Effector memory CD8-positive, alpha-beta T cell (primary cell): ENCODE data around the gene MPL.

Source experiments
- ATAC-seq: fragments of 150-1000 bp; cut with Tn5 transposase; replicated peaks from 2 replicates; pipeline ENCODE4 v1.10.0; 2021; ENCODE audit warnings: mild to moderate bottlenecking, moderate library complexity
- DNase-seq, 3 experiments: peaks; one replicate each; pipeline ENCODE4 v3.0.0; 2021
- H3K27ac Mint-ChIP-seq, 2 donors: one replicate each; pipeline ENCODE4 v1.8.0; 2022; ENCODE audit warnings: mild to moderate bottlenecking in 2 of 2, mixed read lengths in 2 of 2, moderate library complexity in 2 of 2
- H3K27me3 Mint-ChIP-seq, 2 donors: one replicate each; pipeline ENCODE4 v1.8.0; 2022; ENCODE audit warnings: mixed read lengths in 2 of 2
- H3K36me3 Mint-ChIP-seq: one replicate; pipeline ENCODE4 v1.8.0; 2022; ENCODE audit warnings: mild to moderate bottlenecking, moderate library complexity, mixed read lengths; ENCODE audit not compliant: insufficient read depth
- H3K4me1 Mint-ChIP-seq, 2 donors: one replicate each; pipeline ENCODE4 v1.8.0; 2022; ENCODE audit warnings: low read depth in 2 of 2, mixed read lengths in 2 of 2
- H3K4me3 Mint-ChIP-seq, 2 donors: one replicate each; pipeline ENCODE4 v1.8.0; 2022; ENCODE audit warnings: mild to moderate bottlenecking in 2 of 2, mixed read lengths in 2 of 2, moderate library complexity in 2 of 2
- H3K9me3 Mint-ChIP-seq, 2 donors: one replicate each; pipeline ENCODE4 v1.8.0; 2022; ENCODE audit warnings: mixed read lengths in 2 of 2

The MPL gene

GRCh38 chr1:43370564-43370963 is 32.9 kb downstream of the MPL start:
- Mint-ChIP-seq H3K9me3 (no peaks in the 10 kb centered on the region), H3K27me3 (no peaks in the 10 kb centered on the region), H3K36me3 (peaks cover 20% of the 10 kb centered on the region), H3K4me1 (peaks cover 20 to 30% of the 10 kb centered on the region in 2 donors), H3K4me3 (no peak overlapping the region), H3K27ac (peak overlapping the region in 1 of 2 donors; percentile 3)
- ATAC-seq: no peak
- DNase-seq: no peak

GRCh38 chr1:43372172-43372571 is 34.6 kb downstream of the MPL start:
- DNase-seq (no peak), ATAC-seq (no peak)
- Mint-ChIP-seq H3K9me3 (no peaks in the 10 kb centered on the region), H3K27ac (no peak overlapping the region), H3K4me1 (peaks cover 10 to 15% of the 10 kb centered on the region in 2 donors), H3K4me3 (no peak overlapping the region), H3K36me3 (peaks cover 14% of the 10 kb centered on the region), H3K27me3 (no peaks in the 10 kb centered on the region)

- Mint-ChIP-seq H3K36me3 (peaks cover 9% of the 10 kb centered on the region), H3K9me3 (no peaks in the 10 kb centered on the region), H3K27me3 (no peaks in the 10 kb centered on the region), H3K4me3 (no peak overlapping the region), H3K27ac (no peak overlapping the region), H3K4me1 (peaks cover 6 to 11% of the 10 kb centered on the region in 2 donors)
- DNase-seq (no peak), ATAC-seq (no peak)
Observed at GRCh38 chr1:43373066-43373940, 35.7 kb downstream of the MPL start.

GRCh38 chr1:43376723-43377235 is 39.2 kb downstream of the MPL start:
- no peaks in the 10 kb centered on the region for H3K27me3 Mint-ChIP-seq
- ATAC-seq (no peak), DNase-seq (no peak)
- no peaks in the 10 kb centered on the region for H3K4me1 Mint-ChIP-seq
- H3K27ac Mint-ChIP-seq: no peak overlapping the region
- H3K36me3 Mint-ChIP-seq: peaks cover 3% of the 10 kb centered on the region
- no peaks in the 10 kb centered on the region for H3K9me3 Mint-ChIP-seq
- H3K4me3 Mint-ChIP-seq: no peak overlapping the region

- ATAC-seq (no peak), DNase-seq (no peak)
- peaks cover under 1% of the 10 kb centered on the region for H3K36me3 Mint-ChIP-seq
- H3K9me3 Mint-ChIP-seq: no peaks in the 10 kb centered on the region
- no peaks in the 10 kb centered on the region for H3K4me1 Mint-ChIP-seq
- H3K4me3 Mint-ChIP-seq: no peak overlapping the region
- no peak overlapping the region for H3K27ac Mint-ChIP-seq
- H3K27me3 Mint-ChIP-seq: no peaks in the 10 kb centered on the region
Observed at GRCh38 chr1:43377831-43378230, 40.2 kb downstream of the MPL start.

GRCh38 chr1:43379476-43379875 is 41.9 kb downstream of the MPL start:
- no peak for ATAC-seq
- no peak overlapping the region for H3K4me3 Mint-ChIP-seq
- no peaks in the 10 kb centered on the region for H3K27me3 Mint-ChIP-seq
- no peaks in the 10 kb centered on the region for H3K9me3 Mint-ChIP-seq
- DNase-seq: no peak
- no peak overlapping the region for H3K27ac Mint-ChIP-seq
- H3K4me1 Mint-ChIP-seq: no peaks in the 10 kb centered on the region
- peaks cover 14% of the 10 kb centered on the region for H3K36me3 Mint-ChIP-seq

- ATAC-seq: no peak
- peak overlapping the region in 1 of 2 donors; percentile 1 for H3K27ac Mint-ChIP-seq
- DNase-seq: no peak
- peaks cover 30% of the 10 kb centered on the region for H3K36me3 Mint-ChIP-seq
- H3K9me3 Mint-ChIP-seq: no peaks in the 10 kb centered on the region
- H3K27me3 Mint-ChIP-seq: no peaks in the 10 kb centered on the region
- no peaks in the 10 kb centered on the region for H3K4me1 Mint-ChIP-seq
- H3K4me3 Mint-ChIP-seq: no peak overlapping the region
Observed at GRCh38 chr1:43381612-43382011, 44.0 kb downstream of the MPL start.

- Mint-ChIP-seq H3K27me3 (no peaks in the 10 kb centered on the region), H3K36me3 (peaks cover 36% of the 10 kb centered on the region), H3K4me1 (no peaks in the 10 kb centered on the region), H3K27ac (peak overlapping the region in 1 of 2 donors; percentile 11), H3K9me3 (no peaks in the 10 kb centered on the region), H3K4me3 (no peak overlapping the region)
- DNase-seq: no peak
- ATAC-seq: no peak
Observed at GRCh38 chr1:43382027-43382779, 44.6 kb downstream of the MPL start.

- no peak for DNase-seq
- peaks cover 8 to 9% of the 10 kb centered on the region in 2 donors for H3K4me1 Mint-ChIP-seq
- H3K27me3 Mint-ChIP-seq: no peaks in the 10 kb centered on the region
- H3K9me3 Mint-ChIP-seq: no peaks in the 10 kb centered on the region
- H3K27ac Mint-ChIP-seq: no peak overlapping the region
- H3K4me3 Mint-ChIP-seq: no peak overlapping the region
- no peak for ATAC-seq
- peaks cover 38% of the 10 kb centered on the region for H3K36me3 Mint-ChIP-seq
Observed at GRCh38 chr1:43383449-43383848, 45.8 kb downstream of the MPL start.

GRCh38 chr1:43386676-43387075 is 49.1 kb downstream of the MPL start:
- no peaks in the 10 kb centered on the region for H3K27me3 Mint-ChIP-seq
- peaks cover 45% of the 10 kb centered on the region for H3K36me3 Mint-ChIP-seq
- peaks cover 26 to 32% of the 10 kb centered on the region in 2 donors for H3K4me1 Mint-ChIP-seq
- ATAC-seq (no peak), DNase-seq (no peak)
- H3K4me3 Mint-ChIP-seq: no peak overlapping the region
- no peak overlapping the region for H3K27ac Mint-ChIP-seq
- no peaks in the 10 kb centered on the region for H3K9me3 Mint-ChIP-seq

GRCh38 chr1:43387976-43388599 is 50.5 kb downstream of the MPL start:
- H3K9me3 Mint-ChIP-seq: no peaks in the 10 kb centered on the region
- no peaks in the 10 kb centered on the region for H3K27me3 Mint-ChIP-seq
- H3K27ac Mint-ChIP-seq: peak overlapping the region; percentile 31 to 98
- H3K36me3 Mint-ChIP-seq: peaks cover 45% of the 10 kb centered on the region
- peak overlapping the region; percentile 99 for H3K4me3 Mint-ChIP-seq
- no peak for DNase-seq
- peaks cover 31 to 37% of the 10 kb centered on the region in 2 donors for H3K4me1 Mint-ChIP-seq
- no peak for ATAC-seq

GRCh38 chr1:43388613-43389012 is 51.0 kb downstream of the MPL start:
- DNase-seq: no peak
- Mint-ChIP-seq H3K27ac (peak overlapping the region; percentile 98), H3K9me3 (no peaks in the 10 kb centered on the region), H3K27me3 (no peaks in the 10 kb centered on the region), H3K4me1 (peaks cover 31 to 41% of the 10 kb centered on the region in 2 donors), H3K36me3 (peaks cover 40% of the 10 kb centered on the region), H3K4me3 (peak overlapping the region; percentile 99)
- no peak for ATAC-seq
